NCI-H2107 treated with DMSO at 0.1 percent for 48 hours (cell line): ENCODE measurements around the gene THUMPD1.
"Not testable (repeated sequence)": the region's sequence is repeated elsewhere in the genome, so short reads cannot be mapped to it uniquely, and the experiment has no call there.

ENCODE experiments used
- DNase-seq: peaks from one replicate; lab custom pipeline; 2025; ENCODE audit not compliant: unreplicated experiment; lab: John Stamatoyannopoulos, UW

THUMPD1 gene

GRCh38 chr16:20741554-20742285 is at the start of gene THUMPD1:
THUMPD1 (minus strand) TSS chr16:20741818; CDS start chr16:20741739, 79 bp downstream.
- peak; percentile 82 for DNase-seq

DNA sequence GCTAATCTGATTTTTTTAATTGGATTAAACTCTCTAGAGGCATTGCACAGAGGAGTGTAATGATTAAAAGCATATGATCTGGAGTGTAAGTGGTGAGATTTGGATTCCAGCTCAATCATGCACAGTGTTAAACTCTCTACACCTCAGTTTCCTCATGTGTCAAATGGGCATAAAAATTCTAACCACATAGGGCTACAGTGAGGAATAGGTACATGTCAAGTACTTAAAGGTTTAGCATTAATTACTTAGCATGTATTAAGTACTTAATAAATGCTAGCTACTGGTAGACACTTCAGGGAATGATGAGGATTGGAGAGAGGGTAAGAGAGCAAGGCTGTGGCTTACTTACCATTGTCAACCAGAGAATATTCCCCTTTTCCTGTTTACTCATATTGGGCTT is 47.5 kb upstream of the THUMPD1 start:
- no peak for DNase-seq

DNA sequence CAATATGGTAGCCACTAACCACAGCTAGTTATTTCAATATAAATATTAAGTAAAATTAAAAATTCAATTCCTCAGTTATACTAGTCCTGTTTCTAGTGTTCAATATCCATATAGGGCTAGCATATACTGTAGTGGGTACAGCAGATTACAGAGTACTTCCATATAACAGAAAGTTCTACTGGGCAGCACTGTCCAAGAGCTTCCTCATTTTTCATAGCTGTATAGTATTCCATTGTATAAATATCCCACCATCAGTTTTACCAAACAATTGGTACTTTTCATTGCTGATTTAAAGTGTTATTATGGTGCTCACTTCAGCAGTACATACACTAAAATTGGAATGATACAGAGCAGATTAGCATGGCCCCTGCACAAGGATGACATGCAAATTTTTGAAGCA is 42.6 kb upstream of the THUMPD1 start:
- no peak for DNase-seq

DNA sequence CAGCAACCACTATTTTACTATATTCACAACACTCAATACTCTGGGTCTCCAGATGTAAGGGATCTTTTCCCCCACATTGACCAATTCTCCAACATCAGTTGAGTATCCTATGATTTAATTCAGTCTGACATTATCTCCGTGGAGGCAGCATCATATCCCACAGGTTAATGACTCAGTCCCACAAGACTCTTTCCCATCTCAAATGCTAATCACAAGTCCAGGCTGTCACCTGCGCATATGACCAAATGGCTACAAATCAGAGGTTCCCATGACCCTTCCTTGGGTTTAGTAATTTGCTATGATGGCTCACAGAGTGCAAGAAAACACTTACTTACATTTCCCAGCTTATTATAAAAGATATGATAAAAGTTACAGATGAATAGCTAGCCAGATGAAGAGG is 40.9 kb upstream of the THUMPD1 start:
- no peak for DNase-seq

DNA sequence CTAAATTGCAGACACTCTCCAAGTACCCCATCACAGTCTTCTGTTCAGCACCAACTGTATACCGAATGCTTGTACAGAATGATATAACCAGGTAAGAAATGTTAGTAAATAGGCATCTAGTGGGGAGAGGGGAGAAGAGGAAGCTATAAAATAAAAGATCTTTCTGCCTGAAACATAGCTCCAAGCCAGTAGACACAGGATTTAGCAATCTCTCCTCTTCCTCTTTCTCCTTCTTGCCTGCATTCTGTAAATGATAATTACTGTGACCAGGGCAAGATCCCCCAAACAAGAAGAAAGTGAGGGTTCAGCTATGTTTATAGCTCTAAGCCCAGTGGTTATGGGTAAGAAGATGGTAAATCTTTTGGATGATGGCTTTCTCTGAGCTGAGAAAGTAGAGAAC is 40.1 kb upstream of the THUMPD1 start:
- no peak for DNase-seq

DNA sequence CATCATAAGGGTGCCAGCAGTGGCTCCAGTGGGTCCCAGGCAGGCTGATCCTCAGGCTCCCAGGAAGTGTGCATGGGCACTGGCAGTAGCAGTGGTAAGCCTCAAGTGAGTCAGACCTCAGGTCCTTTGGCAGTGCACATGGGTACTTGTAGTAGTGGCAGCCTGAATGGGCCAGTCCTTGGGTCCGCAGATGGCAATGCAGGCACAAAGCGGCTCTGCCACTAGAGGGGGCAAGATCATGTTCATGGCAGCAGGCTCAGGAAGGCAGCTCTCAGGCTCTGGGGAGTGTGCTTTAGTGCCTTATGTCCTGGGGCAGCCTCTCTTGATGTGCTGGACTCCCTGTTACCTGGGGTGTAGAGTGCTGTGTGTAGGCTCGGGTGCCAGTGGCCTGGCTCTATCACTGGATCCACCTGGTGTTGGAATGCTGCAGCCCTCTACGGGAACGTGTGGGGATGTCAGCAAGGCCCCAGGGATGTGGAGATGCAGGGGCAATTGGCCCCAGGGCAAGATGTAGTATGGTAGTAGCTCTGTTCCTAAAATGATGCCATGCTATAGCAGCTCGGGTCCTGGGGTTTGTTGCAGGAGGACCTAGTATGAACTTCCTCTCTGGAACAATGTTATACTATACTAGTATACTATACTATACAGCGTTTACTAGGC is 33.2 kb upstream of the THUMPD1 start:
- DNase-seq, result no peak

- no peak for DNase-seq
Measured at GRCh38 chr16:20773679-20774078, 32.1 kb upstream of the THUMPD1 start.

DNA sequence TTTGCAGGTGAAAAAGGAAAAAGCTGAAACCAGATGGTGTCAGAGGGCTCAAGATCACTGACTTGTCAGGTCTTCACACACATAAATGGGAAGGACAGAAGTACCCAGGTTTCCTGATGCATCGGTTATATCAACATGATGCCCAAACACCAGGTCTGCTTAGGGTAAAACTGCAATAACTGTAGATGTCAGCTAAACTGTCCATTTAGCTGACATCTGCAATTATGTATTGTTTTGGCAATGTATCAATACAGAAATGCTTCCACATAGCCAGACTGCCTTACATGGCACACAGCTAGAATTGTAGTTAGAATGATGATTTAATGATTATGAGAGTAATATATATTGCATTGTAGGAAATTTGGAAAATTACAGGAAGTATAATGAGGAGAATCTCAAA is 27.2 kb upstream of the THUMPD1 start:
- no peak for DNase-seq

DNA sequence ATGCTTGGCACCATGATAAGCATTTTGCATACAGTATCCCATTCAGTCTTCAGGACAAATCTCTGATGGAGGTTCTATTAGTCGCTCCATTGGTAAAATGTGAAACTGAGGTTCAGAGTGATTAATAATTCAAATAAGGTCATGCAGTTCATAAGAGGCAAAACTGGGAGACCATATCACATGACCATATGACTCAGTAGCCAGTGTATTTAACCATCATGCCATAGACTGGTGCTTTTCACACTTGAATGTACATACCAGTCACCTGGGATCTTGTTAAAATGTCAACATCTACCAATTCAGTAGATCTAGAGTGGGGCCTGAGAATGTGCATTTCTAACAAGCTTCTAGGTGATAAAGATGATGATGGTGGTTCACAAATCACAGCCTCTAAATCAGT is 26.5 kb upstream of the THUMPD1 start:
- DNase-seq, result no peak

- no peak for DNase-seq
Measured at GRCh38 chr16:20767577-20767976, 26.0 kb upstream of the THUMPD1 start.

DNA sequence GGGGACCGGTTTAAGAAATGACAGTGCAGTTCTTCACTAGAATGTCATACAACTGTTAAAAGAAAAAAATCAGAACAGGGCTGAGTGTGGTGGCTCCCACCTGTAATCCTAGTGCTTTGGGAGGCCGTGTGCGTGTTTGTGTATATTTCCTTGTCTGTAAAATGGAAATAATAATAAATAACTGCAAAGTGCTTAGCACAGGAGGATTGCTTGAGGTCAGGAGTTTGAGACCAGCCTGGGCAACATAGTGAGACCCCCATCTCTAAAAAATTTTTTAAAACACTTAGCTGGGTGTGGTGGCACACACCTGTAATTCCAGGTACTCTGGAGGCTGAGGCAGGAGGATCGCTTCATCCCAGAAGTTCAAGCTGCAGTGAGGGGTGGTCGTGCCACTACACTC is 24.7 kb upstream of the THUMPD1 start:
- no peak for DNase-seq

GRCh38 chr16:20765732-20766131 is 24.1 kb upstream of the THUMPD1 start:
- DNase-seq, result no peak

GRCh38 chr16:20764448-20764847 is 22.8 kb upstream of the THUMPD1 start:
- not testable (repeated sequence) for DNase-seq

- DNase-seq, result no peak
Measured at GRCh38 chr16:20763461-20764232, 22.0 kb upstream of the THUMPD1 start, which contains the start of gene ACSM3. ACSM3 (plus strand) TSS chr16:20764014; CDS start chr16:20770035, 6,021 bp downstream.

GRCh38 chr16:20762404-20763123 is 20.9 kb upstream of the THUMPD1 start:
- no peak for DNase-seq

DNA sequence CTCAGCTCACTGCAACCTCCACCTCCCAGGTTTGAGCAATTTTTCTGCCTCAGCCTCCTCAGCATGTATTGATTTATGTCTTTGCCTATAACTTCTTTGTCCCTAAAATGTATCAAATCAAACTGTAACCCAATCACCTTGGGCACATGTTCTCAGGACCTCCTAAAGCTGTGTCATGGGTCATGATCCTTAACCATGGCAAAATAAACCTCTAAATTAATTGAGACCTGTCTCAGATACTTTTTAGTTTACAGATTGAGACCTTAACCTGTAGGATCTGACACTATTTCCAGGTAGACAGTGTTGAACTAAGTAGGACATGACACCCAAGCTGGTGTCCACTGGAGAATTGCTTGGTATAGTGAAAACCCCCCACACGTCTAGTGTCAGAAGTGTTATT is 19.6 kb upstream of the THUMPD1 start:
- DNase-seq, result no peak

GRCh38 chr16:20760346-20760745 is 18.7 kb upstream of the THUMPD1 start:
- no peak for DNase-seq

- DNase-seq, result not testable (repeated sequence)
Measured at GRCh38 chr16:20755799-20756198, 14.2 kb upstream of the THUMPD1 start.

DNA sequence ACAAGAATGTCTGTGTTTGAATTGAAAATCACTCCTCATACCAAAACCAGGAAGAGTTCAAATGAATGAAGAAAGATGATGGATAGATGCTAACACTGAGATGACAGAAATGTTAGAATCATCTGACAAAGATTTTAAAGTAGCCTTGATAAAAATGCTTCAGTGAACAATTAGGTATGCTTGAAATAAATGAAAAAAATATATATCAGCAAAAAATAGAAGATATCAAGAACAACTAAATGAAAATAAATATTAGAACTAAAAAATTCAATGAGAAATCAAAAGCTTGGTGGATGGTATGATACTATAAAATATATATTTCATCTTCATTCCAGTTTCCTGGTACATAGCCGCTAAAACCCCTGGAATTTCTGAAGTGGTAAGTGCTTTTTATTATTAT is 13.6 kb upstream of the THUMPD1 start:
- no peak for DNase-seq

GRCh38 chr16:20753727-20754126 is 12.1 kb upstream of the THUMPD1 start:
- no peak for DNase-seq

GRCh38 chr16:20750558-20750957 is 8.9 kb upstream of the THUMPD1 start:
- DNase-seq, result no peak
